Fibroblast of skin of left biceps (primary cell): Measurements from ENCODE around the gene FGF14.
A peak's percentile ranks its signal among the peaks of the same experiment; 100 is the strongest.

Experiments
- DNase-seq, 2 experiments: peaks; one replicate each; pipeline ENCODE4 v3.0.0-alpha.2; 2013; ENCODE audit warnings: low read depth in 2 of 2

FGF14 gene

GRCh38 chr13:101728021-101728420 is 673.8 kb downstream of the FGF14 start:
- no peak for DNase-seq

- DNase-seq, result no peak
Observed at GRCh38 chr13:101727118-101727517, 674.7 kb downstream of the FGF14 start.

DNA sequence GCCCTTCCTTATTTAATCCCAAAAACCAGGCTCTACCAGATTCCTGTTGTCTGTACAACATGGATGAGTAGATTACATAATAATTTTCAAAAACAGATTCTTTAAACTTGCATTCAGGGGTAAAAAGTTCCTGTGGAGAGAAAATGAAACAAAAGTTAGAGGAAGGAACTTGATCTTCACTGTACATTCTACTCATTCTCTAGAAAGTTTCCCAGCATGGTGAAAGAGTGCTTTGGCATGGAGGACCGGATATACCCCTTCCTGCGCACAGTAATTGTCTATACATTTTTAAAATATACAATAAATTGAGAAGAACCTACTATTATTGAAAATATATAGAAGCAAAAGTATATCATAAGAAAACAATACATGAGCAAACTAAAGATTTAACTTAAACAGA is 675.2 kb downstream of the FGF14 start:
- DNase-seq, result no peak

DNA sequence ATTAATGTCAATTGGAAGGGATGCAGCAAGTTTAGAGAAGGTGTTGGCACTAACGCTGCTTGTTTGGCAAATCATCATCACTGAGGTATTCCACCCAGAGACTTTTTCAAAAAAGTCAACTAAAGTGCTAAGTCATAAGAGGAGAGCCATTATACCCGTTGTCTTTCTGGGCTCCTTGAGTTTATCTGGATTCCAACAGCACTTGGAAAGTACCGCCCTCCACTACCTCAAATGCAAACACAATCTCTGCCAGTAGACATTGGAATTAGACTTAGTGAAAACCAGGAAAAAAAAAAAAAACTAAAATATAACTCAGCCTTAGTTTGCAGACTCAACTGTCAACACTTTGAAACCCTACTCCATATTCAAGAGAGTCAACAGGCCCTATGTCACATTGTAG is 683.4 kb downstream of the FGF14 start:
- no peak for DNase-seq

DNA sequence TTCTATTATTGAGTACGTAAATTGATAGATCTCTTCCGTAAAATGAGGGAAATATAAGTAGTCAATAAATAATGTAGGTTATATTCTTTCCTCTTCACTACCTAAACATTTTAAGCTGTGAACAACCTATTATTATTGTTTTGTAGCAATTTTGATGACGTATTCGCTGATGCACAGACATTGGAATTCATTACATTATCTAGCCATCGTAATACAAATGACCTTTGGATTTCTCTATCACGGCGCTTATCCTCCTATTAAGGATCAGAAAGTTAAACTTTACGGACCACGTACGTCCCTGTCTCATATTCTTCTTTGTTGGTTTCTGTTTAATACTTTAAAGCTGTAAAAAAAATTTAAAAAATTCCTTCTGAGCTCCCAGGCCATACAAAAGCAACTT is 684.5 kb downstream of the FGF14 start:
- no peak for DNase-seq

DNA sequence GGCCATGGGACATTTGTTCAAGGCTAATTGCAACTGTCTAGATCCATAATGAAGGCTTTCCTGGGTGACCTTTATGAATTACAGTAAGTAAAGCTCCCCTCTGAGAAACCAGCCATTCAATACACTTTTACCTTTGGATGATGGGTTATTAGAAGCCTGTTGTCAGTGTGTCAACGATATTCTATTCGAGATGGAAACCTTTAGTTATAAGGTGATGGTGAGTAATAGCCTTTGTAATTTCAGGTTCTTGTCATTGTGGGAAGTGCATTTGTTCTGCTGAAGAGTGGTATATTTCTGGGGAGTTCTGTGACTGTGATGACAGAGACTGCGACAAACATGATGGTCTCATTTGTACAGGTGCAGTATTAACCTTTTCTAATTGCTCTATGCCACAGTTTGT is 687.7 kb downstream of the FGF14 start:
- DNase-seq, result no peak

DNA sequence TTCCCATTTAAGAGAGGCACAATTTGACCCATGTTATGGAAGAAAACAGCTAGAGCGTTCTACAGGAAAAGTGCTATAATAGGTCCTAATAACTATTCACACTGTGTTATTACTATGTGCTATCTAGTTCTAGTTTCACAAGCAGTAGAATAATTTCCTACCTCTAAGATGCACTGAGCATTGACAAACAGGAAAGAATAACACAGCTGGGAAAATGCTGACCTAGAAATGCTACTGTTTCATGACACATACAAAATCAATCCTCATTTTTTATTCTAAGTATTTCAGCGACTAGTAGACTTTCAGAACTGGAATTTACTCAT is 689.9 kb downstream of the FGF14 start:
- DNase-seq, result no peak

- no peak for DNase-seq
Observed at GRCh38 chr13:101711307-101712025, 690.4 kb downstream of the FGF14 start.

- DNase-seq, result no peak
Observed at GRCh38 chr13:101709952-101710351, 691.9 kb downstream of the FGF14 start.

DNA sequence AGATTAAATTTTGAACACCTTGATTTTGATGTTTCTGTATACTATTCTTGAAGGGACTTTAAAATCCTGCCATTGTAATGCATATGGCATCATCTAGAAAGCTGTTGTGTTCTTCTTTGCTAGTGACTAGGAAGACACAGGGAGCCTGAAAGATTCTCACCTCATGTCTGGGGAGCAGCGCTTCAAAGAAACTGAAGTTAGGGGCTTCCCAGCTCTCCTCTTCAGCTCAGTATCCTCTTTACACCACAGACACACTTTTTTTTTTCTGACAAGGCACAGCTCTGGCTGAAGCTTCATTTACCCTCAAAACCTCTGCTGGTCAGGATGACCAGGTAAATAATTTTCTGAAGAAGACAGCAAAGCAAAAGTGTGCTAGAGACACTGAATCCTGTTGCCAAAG is 693.7 kb downstream of the FGF14 start:
- DNase-seq, result no peak

- no peak for DNase-seq
Observed at GRCh38 chr13:101707659-101708058, 694.2 kb downstream of the FGF14 start.

DNA sequence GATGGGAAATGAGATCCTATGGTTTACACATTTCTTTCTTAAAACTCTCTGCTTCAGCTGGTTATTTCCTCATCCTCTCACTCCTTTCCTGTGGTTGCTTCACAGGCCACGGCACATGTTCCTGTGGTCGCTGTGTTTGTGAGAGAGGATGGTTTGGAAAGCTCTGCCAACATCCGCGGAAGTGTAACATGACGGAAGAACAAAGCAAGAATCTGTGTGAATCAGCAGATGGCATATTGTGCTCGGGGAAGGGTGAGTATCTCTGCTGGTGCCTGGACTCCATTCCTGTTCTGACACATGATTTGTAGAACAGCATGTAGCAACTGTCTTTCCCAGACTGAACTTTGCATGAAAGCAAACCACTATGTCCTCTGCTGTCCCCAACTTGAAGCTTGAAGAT is 695.2 kb downstream of the FGF14 start:
- peak; percentile 82 to 84 for DNase-seq

GRCh38 chr13:101703838-101704237 is 698.0 kb downstream of the FGF14 start:
- no peak for DNase-seq

- no peak for DNase-seq
Observed at GRCh38 chr13:101703081-101703480, 698.8 kb downstream of the FGF14 start.

DNA sequence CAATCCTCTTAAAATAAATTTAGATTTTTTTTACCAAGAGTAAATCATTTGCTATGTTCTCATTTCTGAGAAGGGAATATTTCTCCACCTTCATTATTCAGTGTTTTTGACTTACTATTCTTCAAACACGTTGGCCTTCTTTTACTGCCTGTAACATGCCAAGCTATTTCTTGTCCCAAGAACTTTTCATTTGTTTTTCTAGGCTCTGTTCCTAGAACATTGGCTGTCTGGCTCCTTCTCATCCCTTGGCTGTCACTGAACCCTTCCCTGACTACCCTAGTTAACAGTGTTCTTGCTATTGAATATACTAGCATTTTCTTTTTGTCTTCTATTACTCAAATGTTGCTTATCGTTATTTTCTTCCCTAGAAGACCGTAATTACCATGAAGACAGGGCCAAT is 701.2 kb downstream of the FGF14 start:
- no peak for DNase-seq

- DNase-seq, result peak in 1 of 2 experiments; percentile 33
Observed at GRCh38 chr13:101698400-101698799, 703.4 kb downstream of the FGF14 start.

DNA sequence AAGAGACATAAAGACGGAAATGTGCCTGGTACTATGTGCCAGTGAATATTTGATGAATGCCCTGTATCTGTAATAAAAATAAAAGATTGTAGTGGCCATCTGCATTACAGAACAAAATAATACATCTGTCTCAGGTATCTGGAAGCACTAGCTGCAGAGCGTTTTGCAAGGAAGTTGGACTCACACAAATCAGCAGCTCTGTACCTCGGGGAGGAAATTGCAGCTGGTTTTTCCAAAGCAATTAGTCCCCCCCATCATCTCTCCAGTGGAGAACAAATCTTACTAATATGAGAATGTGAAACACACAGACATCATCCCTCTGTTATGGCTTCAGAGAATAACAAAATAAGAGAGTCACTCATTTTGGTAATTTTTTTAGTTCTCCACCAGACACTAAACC is 704.1 kb downstream of the FGF14 start:
- no peak for DNase-seq

DNA sequence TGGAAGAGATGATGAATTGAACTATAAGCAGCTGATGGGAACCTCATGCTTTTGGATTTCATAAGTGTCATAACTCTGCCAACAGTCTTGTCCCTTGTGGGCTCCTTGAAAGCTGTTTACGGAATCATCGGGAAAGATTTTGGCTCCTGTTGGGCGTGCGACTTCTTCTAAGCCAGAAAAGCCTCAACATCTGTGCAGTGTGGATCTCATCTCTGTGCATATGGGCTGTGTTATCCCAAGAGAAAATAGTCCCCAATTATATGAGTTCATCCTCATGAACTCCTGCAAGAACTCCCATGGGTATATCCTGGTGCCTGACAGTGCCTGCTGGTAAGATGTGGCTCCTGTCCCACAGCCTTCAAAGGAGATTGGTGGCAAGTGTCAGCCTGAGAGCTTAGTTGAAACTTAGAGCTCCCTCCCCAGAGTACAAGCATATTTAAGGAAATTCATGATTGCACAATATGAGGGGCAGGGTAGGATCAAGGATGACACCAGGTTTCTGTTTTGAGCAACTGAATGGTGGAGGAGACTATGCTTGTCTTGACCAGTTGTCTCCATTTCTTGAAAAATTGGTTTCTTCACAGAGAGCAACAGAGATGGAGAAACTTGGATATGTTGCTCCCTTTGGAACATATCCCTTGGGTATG is 705.9 kb downstream of the FGF14 start:
- peak; percentile 50 to 58 for DNase-seq

DNA sequence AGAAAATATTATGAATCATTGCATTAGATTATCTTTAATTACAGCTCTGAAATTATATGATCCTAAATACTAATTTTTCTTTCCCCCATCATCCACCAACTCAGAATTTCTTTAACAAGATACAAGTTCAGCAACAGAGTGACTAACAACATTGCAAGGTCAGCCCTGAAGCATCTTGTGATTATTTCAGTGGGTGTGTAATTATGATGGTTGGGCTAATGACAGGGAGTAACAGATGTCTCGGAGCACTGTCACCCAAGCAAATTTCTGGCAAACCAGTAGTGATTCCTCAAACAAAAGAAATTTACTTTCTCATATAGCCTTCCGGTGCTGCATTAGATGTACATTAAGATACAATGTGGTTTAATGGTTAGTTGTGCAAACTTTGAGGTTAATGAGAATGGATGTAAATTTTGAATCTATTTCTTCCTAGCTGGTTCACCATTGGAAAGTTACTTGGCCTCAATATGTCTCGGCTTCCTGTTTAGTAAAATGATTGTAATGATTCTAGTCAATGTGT is 710.4 kb downstream of the FGF14 start:
- no peak for DNase-seq

DNA sequence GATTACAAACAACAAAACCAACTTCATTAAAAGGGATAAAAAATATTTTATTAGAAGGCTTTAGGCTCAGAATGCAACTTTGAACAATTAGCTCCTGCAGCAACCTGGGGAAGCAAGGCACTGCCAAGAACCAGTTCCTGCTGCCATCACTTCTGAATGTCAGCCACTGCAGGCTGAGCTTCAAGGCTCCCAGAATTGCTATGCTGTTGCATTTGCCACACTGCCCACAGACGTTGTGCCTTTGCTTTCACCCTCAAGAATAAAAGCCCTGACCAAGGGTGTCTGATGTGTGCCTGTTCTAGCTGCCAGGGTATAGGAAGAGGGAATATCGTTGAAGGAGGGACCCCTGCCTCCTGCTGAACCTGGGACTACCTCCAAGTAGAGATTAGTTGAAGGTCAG is 711.0 kb downstream of the FGF14 start:
- DNase-seq, result no peak

DNA sequence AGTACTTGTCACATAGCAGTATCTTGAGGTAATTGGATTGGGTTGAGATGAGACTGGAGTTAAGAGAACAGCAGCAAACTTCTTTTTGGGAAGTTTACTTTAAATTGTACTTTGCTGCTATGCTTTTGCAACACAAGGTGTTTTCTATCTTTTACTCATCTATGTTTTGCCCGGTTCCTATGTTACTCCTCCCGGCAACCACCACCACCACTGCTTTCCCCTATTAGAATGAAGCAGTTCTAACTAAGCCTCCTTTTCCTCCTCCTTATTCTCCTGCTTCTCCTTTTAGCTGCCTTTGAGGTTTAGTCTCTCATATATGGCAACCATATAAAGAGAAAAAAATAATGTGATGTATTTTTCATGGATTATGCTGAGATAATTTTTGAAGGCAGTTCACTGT is 715.8 kb downstream of the FGF14 start:
- DNase-seq, result no peak

- DNase-seq, result no peak
Observed at GRCh38 chr13:101681834-101682233, 720.0 kb downstream of the FGF14 start.

DNA sequence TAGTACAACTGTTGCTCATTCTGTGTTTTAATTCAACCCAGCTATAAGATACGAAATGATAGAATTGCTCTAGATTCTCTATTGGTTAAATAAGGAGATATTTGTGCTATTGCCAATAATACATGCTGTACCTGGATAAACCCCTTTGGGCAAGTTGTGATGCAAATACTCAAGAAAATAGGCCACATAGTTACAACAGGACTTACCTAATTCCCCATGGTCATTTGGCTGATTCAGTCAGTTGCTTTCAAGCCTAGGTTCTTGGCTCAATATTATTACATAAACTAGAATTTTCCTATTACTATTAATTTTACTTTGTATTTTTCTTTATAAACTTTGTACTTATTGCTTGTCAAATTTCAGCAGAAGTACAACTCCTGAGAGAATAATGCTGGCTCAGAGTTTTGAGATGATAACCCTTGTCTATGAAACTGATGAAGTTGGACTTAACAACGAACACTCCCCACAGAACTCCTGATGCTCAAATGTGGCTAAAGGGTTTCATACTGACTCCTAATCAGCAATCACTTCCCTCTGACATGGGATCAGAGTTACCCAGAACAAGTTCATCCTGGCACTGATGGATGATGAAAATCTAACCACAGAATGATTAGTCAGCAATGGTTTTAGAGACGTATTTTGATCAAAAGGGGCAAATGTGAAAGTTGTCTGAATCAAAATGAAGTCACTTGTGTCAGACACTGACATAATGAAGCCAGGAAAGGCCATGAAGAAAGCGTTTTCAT is 728.3 kb downstream of the FGF14 start:
- DNase-seq, result no peak
